ENCODE data around the gene PHRF1. TPM values are rescaled to one million over a fixed set of nuclear protein-coding genes. Genes with fewer than 3 reads are reported as not detected.

The PHRF1 gene, protein sequence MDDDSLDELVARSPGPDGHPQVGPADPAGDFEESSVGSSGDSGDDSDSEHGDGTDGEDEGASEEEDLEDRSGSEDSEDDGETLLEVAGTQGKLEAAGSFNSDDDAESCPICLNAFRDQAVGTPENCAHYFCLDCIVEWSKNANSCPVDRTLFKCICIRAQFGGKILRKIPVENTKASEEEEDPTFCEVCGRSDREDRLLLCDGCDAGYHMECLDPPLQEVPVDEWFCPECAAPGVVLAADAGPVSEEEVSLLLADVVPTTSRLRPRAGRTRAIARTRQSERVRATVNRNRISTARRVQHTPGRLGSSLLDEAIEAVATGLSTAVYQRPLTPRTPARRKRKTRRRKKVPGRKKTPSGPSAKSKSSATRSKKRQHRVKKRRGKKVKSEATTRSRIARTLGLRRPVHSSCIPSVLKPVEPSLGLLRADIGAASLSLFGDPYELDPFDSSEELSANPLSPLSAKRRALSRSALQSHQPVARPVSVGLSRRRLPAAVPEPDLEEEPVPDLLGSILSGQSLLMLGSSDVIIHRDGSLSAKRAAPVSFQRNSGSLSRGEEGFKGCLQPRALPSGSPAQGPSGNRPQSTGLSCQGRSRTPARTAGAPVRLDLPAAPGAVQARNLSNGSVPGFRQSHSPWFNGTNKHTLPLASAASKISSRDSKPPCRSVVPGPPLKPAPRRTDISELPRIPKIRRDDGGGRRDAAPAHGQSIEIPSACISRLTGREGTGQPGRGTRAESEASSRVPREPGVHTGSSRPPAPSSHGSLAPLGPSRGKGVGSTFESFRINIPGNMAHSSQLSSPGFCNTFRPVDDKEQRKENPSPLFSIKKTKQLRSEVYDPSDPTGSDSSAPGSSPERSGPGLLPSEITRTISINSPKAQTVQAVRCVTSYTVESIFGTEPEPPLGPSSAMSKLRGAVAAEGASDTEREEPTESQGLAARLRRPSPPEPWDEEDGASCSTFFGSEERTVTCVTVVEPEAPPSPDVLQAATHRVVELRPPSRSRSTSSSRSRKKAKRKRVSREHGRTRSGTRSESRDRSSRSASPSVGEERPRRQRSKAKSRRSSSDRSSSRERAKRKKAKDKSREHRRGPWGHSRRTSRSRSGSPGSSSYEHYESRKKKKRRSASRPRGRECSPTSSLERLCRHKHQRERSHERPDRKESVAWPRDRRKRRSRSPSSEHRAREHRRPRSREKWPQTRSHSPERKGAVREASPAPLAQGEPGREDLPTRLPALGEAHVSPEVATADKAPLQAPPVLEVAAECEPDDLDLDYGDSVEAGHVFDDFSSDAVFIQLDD (N-terminal part only)
- 10 to 100 TPM; 31.3 to 39.6 TPM for total RNA-seq

DNA sequence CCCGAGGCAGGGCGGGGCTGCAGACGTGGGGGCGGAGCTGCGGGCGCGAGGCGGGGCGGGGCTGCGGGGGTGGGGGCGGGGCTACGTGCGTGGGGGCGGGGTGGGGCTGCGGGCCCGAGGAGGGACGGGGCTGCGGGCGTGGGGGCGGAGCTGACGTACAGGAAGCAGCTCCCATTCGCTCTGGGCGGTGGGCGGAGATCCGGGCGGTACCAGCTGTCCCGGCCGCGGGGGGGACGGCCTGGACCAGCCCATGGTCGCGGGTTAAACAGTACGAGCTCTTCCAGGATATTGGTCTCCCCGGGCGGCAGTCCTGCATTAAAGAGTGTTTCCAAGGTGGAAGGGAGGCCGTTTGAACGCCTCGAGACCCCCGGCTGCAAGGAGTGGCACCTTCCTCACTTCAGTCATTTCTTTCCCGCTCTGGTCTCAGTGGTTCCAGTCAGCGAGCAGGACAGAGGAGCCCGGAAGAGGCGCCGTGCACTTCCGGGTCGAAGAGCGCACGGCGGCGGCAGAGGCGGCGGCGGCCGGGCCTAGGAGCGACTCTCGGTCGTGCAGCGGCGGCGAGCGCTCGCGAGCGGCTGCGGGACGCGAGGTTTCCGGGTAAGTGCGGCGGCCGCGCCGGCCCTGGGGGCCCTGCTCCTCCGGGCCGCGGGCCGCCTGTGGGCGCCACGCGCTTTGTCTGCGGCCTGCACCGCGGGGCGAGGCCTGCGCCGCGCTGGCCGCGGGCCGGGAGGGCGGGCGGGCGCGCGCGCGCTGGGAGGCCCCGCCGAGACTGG is at the start of gene PHRF1:
TSS of gene PHRF1 (plus strand) at position 475 of the 773 bp plus-strand sequence. CDS start 5,043 bp downstream, outside the sequence.
- Histone ChIP-seq H3K27me3 (replicated peaks; ENCODE audit: insufficient read depth) (no peaks in the 10 kb centered on the region), H3K36me3 (no peaks in the 10 kb centered on the region), H3K27ac (peak within 1 kb of the TSS; percentile 83 to 89), H3K4me1 (ENCODE audit: control insufficient read depth in 1 of 2, low read depth in 2 of 2) (peaks cover 39 to 44% of the 10 kb centered on the region in 2 donors), H3K4me3 (peak within 1 kb of the TSS; percentile 88), H3K9me3 (no peaks in the 10 kb centered on the region)
- ATAC-seq (ENCODE audit: insufficient number of reproducible peaks, low FRiP score, low read depth) (peak; percentile 88), DNase-seq (ENCODE audit: low spot score) (peak; percentile 73)
- TF ChIP-seq, protein P1, sequence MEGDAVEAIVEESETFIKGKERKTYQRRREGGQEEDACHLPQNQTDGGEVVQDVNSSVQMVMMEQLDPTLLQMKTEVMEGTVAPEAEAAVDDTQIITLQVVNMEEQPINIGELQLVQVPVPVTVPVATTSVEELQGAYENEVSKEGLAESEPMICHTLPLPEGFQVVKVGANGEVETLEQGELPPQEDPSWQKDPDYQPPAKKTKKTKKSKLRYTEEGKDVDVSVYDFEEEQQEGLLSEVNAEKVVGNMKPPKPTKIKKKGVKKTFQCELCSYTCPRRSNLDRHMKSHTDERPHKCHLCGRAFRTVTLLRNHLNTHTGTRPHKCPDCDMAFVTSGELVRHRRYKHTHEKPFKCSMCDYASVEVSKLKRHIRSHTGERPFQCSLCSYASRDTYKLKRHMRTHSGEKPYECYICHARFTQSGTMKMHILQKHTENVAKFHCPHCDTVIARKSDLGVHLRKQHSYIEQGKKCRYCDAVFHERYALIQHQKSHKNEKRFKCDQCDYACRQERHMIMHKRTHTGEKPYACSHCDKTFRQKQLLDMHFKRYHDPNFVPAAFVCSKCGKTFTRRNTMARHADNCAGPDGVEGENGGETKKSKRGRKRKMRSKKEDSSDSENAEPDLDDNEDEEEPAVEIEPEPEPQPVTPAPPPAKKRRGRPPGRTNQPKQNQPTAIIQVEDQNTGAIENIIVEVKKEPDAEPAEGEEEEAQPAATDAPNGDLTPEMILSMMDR (IDR thresholded peaks at IDR 0.05), result no peak

- Histone ChIP-seq H3K27ac (no peak overlapping the region), H3K36me3 (peaks cover 12% of the 10 kb centered on the region), H3K4me1 (ENCODE audit: control insufficient read depth in 1 of 2, low read depth in 2 of 2) (no peaks in the 10 kb centered on the region), H3K9me3 (no peaks in the 10 kb centered on the region), H3K4me3 (no peak overlapping the region), H3K27me3 (replicated peaks; ENCODE audit: insufficient read depth) (no peaks in the 10 kb centered on the region)
- TF ChIP-seq, protein P1 (IDR thresholded peaks at IDR 0.05), result no peak
- DNase-seq (ENCODE audit: low spot score) (no peak), ATAC-seq (ENCODE audit: insufficient number of reproducible peaks, low FRiP score, low read depth) (no peak)
Observed at GRCh38 chr11:528166-528814, 48.0 kb upstream of the PHRF1 start.

DNA sequence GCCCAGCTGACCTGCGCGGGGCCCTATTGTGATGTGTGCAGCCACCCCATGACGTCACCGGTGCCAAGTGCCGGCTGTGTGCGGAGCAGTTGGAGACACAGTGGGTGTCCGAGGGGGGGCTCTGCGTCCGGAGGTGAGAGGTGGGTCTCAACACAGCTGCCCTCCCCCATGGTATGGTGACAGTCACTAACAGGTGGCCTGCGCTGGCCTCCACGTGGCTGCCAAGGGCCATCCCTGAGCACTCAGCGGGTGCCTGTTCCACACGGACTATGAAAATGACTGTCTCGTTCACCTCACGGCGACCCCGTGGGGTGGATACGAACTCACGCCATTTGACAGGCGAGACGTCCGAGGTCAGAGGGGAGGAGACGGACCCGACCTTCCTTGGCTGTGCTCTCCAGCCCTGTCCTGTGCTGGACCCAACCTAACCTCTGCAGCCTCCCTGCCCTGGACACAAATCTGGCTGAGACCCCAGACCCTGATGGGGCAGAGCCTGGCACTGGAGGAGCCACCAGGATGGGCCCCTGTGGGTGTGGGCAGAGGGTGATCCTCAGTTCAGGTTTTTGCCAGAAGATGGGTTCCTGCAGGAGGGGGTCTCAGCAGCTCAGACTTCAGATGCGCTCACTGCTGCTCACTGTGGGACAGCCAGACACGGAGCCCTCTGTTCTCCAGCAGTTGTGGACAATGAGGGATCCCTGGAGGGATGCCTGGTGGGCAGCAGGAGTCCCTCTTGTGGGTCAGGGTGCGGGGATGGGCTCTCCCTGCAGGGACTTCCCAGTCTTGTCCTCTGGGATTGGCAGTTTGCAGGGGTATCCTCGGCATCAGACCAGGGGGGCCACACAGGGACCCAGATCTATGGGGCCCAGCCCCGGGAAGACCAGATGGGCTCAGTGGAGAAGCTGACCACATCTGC is 47.2 kb upstream of the PHRF1 start:
- Histone ChIP-seq H3K27me3 (replicated peaks; ENCODE audit: insufficient read depth) (no peaks in the 10 kb centered on the region), H3K4me1 (ENCODE audit: control insufficient read depth in 1 of 2, low read depth in 2 of 2) (peaks cover 3 to 4% of the 10 kb centered on the region in 2 donors), H3K4me3 (no peak overlapping the region), H3K36me3 (peaks cover 12% of the 10 kb centered on the region), H3K9me3 (no peaks in the 10 kb centered on the region), H3K27ac (no peak overlapping the region)
- TF ChIP-seq, protein P1 (IDR thresholded peaks at IDR 0.05), result no peak
- DNase-seq (ENCODE audit: low spot score) (no peak), ATAC-seq (ENCODE audit: insufficient number of reproducible peaks, low FRiP score, low read depth) (no peak)
